NK-92 (cell line): ENCODE data around the gene SALL3.
"Not testable (repeated sequence)": the region's sequence is repeated elsewhere in the genome, so short reads cannot be mapped to it uniquely, and the experiment has no call there.

Source experiments
- DNase-seq: peaks from one replicate; lab custom pipeline; 2025; ENCODE audit not compliant: unreplicated experiment; lab: John Stamatoyannopoulos, UW

SALL3 gene

DNA sequence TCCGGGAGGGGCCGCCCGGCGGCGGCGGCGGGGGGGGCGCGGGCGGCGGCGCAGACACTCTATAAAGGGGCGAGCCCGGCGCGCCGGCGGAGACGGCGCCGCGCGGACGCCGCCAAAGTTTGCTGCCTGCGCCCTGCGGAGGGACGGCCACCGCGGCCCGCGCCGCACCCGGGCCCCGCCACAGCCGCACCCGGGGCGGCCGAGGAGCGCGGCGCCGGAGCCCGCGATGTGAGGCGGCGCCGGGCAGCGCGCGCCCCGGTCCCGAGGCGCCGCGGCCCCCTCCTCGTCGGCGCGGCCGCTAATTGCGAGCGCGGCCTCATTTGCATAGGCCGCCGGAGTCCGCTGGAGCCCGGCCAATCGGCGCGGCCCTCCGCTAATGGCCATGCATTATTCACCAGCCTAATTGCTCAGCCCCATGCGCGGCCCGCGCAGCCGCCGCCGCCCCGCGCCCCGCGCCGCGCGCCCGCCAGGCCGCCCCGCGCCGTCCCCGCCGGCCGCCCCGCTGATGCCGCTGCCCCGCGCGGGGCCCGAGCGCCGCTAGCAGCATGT lies at the start of gene SALL3:
Gene SALL3, plus strand, starts transcription at position 89 of the 549 bp plus-strand sequence. Its CDS starts 457 bp downstream, at position 546.
- DNase-seq = no peak

DNA sequence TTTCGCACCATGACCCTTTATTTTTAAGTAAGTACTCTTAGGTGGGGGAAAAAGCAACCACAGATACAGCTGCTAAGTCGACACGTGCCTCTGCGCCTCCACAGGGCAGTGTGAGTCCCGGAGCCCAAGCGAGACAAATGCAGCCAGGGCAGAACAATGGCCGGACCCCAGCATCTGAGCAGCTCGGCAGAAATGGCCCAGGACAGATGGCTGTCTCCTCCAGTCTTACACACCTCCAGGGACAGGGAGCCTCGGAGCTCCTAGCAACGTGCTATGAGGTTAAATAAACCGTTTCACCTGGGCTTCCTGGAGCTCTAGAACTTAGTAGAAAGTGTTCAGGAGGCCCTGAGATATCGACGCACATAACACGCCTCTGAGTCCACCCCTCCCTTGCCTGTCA lies 47.3 kb upstream of the SALL3 start:
- no peak for DNase-seq

DNA sequence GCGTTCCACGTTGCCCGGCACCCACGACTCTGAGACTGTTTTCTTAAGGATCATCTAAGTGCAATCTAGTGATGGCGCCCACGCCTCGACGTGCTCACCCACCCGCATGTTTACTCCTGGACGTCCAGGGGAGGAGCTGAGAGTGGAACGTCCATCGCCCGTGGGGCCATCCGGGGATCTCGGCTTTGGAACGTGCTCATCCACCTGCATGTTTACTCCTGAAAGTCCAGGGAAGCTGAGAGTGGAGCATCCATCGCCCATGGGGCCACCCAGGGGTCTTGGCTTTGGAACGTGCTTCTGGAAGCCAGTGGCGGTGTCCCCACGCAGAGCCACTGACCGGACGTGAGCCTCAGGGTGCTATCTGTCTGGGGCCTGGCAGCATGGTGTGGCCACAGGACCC lies 45.6 kb upstream of the SALL3 start:
- DNase-seq = no peak

DNA sequence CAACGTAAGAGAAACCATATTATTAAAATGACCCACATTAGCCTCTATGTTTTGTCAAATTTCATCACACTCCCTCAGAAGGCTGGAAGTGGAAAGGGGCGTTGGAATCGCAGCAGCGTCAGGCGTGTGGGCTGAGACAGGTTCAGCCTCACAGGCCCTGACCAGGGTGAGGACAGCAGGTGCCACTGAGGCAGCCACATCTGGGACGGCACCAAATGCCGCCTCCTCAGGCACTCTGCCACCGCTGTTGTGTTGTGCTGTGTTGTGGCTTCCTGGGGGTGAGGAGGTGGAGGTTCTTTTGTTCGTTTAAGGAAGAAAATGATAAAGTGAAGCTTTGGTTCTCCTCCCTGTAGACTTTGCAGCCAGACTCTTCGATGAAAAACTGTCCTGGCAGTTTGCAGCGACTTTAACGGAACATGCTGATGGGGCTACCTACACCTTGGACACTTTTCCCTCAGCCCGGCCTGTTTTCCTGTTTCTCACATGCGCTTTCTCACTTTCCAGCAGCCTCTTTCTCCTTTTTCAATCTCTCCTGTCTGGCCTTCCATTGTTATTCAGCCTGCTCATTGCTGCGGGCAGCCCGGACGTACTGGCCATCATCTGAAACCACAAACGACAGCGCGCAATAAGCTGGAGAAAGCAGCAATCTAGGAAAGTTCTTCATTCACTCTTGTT lies 44.9 kb upstream of the SALL3 start:
- no peak for DNase-seq

DNA sequence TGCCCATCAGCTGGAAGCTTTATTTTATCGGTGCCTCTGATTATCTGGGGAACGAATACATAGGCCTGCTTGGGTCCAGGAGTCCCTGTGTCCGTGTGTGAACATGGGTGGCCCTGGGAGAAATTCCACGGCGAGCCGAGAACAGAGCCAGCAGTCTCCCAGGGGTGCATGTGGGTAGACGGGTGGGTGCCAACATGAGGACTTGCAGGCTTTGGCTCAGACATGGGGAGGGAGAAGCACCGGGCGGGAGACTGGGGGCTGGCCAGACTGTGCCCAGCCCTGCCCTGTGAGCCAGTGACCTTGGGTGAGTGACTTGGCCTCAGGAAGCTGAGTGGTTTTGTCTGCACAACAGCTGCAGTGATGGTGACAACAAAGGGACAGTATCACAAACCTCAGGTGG lies 44.2 kb upstream of the SALL3 start:
- no peak for DNase-seq

DNA sequence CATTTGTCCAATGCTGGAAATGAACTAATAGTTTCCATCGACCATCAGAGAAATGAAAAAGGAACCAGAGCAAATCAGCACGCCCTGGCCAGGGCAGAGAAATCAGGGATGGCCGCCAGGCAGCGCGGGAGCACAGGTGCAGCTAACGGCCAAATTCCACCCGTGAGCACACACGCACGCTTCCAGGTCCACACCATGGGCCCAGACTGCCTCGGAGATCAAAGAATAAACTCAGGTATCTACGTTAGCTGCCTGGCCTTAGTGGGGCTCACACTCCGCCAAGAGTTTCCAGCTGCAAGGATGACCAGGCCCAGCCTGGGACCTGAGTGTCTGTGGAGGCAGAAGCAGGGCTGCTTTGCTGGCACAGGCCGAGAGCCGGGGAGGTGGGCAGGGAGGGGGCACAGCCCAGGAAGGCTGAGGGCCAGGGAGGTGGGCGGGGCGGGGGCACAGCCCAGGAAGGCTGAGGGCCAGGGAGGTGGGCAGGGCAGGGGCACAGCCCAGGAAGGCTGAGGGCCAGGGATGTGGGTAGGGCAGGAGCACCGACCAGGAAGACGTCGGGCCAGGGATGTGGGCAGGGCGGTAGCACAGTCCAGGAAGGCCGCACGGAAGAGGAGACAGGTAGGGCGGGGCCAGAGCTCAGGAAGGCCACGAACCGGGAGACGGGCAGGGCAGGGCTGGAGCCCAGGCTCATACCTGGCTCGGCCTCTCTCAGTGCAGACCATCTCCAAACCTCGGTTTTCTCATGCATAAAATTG lies 43.2 kb upstream of the SALL3 start:
- DNase-seq = no peak

DNA sequence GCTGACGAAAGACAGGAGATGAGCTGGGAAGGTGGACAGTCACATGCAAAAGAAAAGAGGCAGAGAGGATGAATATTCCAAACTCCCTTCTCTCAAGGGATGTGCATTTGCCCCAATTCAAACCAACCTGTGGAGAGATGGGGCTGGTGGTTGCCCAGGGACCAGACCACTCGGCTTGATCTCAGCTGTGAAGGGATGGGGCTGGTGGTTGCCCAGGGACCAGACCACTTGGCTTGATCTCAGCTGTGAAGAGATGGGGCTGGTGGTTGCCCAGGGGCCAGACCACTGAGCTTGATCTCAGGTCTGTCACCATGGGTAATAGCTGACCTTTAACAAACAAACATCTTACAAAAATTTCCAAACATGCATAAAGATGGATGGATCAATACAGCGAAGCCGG lies 42.5 kb upstream of the SALL3 start:
- no peak for DNase-seq

DNA sequence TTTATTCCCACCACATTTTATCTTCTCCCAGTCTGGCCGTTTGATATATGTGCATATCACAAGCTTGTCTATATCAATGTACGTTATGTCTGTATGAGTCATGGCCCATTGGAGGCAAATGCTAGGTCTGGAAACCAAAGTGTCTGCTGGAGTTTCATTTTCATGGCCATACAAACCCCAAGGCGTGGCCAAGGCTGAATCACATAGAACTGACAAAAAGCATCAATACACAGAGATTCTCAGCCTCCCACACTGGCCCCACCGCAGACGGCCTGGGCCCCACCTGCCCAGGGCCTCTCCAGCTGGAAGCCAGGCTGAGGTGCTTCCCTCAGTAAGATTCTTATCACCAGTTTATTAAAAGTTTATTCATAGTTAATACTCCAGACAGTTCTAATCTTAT lies 40.5 kb upstream of the SALL3 start:
- no peak for DNase-seq

DNA sequence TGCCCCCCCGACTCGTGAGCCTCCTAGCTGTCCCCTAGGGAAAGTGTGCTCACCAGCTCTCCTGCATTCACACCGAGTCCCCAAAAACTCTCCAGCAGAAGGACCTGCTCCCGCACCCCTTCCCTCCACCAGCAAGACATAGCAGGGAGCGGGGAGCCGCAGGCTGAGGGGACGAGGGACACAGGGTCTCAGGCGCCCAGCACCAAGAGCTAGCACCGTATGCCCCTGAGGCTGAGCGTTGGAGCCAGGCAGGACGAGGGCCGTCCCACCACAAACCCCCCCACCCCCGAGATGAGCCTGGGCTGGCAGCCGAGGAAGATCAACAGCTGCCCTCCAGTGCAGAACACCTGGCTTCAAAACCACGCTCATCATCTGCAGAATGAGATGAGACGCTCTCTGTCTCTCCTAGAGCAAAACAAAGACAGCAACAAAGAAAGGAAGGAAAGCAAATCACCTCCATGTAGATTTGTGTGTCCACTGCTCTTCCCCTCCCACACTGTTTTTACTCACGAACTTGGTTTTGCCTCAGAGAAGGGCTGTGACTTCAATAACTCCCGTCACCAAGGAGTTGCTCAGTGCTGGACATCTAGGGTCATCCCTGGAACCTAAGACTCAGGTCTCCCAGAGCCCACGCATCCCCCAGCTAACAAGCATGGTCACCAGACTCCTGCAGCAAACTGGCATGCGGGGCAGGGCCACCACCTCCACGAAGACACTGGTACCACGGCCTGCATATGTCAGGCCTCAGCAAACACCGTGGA lies 39.7 kb upstream of the SALL3 start:
- no peak for DNase-seq

DNA sequence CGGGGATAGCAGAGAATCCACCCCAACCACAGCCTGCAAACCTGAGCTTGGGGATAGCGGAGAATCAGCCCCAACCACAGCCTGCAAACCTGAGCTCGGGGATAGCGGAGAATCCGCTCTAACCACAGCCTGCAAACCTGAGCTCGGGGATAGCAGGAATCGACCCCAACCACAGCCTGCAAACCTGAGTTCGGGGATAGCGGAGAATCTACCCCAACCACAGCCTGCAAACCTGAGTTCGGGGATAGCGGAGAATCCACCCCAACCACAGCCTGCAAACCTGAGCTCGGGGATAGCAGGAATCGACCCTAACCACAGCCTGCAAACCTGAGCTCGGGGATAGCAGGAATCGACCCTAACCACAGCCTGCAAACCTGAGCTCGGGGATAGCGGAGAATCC lies 37.4 kb upstream of the SALL3 start:
- not testable (repeated sequence) for DNase-seq

DNA sequence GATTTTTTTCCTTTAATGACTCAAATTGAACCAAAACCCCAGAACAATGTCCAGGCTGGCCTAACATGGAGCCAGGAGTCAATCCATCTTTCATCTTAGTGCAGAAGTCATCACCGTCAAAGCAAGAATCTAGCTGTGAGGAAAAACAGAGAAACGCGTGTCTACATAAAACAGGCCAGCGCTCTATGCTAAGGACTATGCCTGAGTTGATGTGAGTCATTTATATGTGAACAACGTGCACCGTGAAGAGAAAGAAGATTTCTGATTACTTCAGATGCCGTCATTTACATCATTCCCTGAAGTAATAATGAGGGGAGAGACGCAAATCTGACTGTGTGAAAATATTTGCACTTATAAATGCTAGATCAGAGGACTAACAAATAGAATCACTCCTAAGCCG lies 34.0 kb upstream of the SALL3 start:
- no peak for DNase-seq

DNA sequence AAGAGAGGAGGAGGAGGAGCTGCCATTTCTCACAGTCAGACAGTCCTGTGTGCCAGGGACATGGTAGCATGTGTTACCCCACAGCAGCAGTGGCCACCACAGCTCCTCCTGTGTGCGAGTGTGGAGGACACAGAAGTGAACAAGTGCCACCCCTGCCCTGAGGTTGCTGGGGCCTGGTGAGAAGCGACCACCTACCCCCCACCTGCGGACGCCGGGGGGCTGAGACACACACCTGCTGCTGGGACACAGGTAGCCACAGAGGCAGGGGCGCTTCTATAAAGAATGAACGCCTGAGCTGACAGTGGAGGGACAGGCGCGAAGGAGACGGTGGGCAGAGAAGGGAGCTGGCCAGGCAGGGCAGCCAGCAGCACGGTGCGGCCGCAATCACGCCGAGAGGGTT lies 32.3 kb upstream of the SALL3 start:
- DNase-seq = no peak

DNA sequence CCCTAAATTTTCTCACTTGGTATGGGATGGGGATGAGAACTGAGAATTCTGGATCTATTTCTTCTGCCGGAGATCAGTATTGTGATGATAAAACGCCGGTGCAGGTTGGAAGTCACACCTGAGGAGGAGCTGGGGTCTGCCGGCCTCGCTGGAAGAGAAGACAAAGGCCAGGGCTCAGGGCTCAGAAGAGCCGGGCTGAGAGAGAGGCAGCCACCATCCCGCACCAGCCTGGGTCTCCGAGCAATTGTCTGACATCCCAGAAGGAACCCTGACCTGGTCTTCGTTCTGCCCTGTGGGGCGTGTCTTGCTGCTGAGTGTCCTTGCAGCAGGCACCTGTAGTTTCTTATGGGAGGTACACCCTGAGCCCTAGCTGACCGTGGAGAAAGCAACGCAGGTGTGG lies 31.4 kb upstream of the SALL3 start:
- no peak for DNase-seq

DNA sequence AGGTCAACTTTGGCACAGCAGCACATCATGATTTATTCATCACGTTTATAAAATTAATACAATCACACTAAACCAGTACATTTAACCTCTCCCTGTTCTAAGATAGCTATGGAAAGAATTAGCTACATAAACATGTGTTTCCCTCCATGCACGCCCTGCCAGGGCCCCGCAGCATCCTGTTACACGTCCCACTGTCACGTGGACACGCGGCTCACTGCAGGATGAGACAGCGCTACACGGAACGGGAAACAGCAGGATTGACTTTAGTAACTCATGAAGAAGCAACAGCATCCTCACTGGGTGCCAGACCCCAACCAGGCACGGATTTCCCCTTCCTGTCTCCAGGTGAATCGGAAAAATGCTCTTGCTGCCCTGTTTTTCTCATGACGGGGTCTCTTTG lies 30.9 kb upstream of the SALL3 start:
- no peak for DNase-seq

DNA sequence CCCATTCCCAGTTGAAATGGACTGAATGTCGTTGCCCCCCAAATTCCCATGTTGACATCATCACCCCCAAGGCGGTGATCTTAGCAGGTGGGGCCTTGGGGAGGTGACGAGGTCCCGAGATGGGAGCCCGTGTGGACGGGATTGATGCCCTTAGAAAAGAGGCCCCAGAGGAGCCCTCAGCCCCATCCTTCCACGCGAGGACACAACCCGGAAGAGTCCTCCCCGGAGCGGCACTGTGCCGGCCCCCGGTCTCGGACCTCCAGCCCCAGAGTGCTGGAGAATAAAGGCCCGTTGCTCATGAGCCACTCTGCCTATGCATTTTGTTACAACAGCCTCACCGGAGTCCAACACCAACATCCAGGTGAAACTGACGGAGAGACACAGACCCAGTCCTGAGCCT lies 30.4 kb upstream of the SALL3 start:
- no peak for DNase-seq

DNA sequence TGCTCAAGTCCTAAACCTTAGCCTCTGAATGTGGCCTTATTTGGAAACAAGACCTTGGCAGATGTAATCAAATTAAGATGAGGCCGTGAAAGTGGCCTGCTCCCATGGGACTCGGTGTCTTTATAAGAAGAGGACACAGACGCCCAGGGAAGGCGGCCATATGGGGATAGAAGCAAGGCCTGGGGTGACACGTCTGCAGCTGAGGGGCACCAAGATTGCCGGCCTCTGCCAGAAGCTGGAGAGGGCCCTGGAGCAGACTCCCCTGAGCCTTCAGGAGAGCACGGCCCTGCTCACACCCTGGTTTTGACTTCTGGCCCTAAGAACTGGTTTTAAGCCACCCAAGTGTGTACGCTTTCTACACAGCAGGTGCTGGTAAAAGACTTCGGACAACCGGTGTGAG lies 29.2 kb upstream of the SALL3 start:
- DNase-seq = no peak

DNA sequence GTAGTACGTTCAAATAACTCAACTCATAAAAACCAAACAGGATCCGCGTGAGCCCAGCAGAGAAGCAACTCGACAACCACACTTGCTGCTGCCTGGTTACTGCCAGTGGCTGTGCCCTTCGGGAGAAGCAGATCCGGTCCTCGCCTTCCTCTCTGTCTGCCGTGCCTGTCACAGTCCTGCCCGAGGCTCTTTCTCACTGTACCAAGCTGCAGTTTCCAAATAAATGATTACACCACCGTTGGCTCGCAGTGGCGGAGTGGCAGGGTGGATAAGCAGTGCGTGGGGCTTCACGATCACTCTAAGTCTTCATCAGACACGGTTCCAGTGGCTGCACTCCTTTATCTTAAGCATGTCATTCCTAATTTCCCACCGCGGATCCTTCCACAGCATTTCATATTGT lies 26.1 kb upstream of the SALL3 start:
- no peak for DNase-seq

DNA sequence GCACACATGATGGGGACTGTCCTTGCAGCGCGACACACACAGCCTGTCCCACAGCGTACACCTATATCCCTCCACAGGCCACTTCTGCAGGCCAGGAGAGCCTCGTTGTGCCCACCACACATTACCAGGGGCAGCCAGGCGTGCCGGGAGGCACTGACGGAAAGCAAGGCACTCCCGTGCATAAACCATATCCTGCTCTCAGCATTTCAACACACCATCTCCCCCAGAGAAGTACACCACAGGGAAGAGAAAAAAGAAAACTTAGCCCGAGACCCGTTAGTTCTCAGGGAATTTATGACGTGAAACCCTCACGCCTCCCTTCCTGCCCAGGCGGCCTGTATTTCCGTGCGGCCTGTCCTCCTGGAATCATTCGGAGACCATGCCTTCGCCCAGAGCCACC lies 24.6 kb upstream of the SALL3 start:
- no peak for DNase-seq

DNA sequence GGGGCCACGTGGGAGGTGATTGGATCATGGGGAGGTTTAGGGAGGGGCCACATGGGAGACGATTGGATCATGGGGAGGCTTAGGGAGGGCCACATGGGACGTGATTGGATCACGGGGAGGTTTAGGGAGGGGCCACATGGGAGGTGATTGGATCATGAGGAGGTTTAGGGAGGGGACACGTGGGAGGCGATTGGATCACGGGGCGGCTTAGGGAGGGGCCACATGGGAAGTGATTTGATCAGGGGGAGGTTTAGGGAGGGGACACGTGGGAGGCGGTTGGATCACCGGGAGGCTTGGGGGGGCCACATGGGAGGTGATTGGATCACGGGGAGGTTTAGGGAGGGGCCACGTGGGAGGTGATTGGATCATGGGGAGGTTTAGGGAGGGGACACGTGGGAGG lies 22.5 kb upstream of the SALL3 start:
- DNase-seq = no peak

DNA sequence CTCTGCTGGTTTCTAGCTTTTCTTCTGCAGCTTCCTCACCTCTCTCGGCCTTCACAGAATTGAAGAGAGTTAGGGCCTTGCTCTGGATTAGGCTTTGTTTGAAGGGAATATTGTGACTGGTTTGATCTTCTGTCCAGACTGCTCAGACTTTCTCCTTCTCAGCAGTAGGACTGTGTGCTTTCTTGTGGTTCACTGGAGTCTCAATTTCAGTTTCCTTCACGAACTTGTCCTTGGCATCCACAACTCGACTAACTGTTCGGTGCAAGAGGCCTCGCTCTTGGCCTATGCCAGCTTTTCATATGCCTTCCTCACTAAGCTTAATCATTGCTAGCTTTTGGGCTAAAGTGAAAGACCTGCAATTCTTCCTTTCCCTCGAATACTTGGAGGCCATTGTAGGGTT lies 18.9 kb upstream of the SALL3 start:
- no peak for DNase-seq

DNA sequence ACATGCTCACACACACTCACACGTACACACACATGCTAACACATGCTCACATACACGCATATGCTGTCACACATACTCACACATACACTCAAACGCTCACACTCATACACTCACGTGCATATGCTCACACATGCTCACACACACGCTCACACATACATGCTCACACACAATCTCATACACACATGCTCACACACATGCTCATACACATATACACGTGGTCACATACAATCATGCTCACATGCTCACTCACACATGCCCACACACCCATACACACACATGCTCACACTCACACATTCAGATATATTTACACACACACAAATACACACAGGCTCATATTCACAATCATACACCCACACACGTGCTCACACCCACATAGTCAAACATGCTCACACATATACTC lies 17.5 kb upstream of the SALL3 start:
- DNase-seq = no peak

DNA sequence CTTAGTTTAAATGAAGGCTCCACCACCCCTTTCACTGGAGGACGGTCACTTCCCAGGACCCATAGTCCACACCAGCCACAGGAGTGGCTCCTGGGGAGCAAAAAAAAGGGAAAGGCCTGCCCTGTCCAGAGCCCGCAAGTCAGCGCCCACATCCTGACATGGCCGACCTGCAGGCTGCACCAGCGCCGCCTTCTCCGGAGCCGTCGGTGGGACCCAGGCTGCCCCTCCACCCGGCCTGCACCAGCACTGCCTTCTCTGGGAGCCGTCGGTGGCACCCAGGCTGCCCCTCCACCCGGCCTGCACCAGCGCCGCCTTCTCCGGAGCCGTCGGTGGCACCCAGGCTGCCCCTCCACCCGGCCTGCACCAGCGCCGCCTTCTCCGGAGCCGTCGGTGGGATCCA lies 14.9 kb upstream of the SALL3 start:
- DNase-seq = not testable (repeated sequence)
